NCI-H526 treated with DMSO at 0.1 percent for 48 hours (cell line): ENCODE data around the gene PHF19.
A peak's percentile ranks its signal among the peaks of the same experiment; 100 is the strongest.

ENCODE experiments used
- DNase-seq: peaks from one replicate; lab custom pipeline; 2025; lab: John Stamatoyannopoulos, UW

PHF19 gene

DNA sequence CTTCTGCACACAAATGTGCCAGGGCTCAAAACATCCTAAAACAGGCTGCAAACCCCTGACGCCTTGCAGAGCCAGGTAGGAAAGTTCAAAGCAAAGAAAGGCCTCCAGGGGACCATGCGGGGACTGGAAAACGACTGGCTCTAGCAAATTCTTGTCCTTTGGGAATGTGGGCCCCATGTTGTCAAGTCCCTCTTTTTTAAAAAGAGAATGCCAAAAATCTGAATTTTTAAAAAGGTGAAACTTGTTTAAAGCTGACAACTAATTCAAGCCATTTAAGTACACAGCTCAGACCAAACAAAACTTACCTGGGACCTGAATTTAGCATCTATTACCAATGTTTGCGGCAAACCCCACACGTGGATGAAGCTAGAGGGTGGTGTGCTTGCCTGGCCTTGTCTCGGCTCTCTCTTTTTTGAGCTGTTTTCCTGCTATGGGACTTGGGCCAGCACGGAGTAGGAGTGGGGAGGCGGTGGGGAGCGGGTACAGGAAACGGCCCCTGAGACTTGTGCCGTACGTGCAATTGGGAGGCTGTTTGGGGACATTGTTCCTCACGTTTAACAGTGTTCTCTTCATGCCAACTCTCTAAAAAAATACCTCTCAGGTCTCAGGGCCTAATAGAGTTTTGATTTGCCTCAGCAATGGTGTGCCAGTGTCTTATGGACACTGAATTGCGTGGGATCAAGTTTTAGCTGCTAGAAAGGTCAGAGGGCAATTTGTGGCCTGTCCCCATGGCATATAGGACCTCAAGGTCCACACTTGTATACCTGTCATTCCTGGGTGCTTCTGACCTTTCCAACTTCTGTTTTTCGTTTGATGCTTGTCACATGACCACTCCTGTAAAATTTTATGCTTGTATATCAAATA is 15.1 kb upstream of the PHF19 start:
- DNase-seq: no peak

DNA sequence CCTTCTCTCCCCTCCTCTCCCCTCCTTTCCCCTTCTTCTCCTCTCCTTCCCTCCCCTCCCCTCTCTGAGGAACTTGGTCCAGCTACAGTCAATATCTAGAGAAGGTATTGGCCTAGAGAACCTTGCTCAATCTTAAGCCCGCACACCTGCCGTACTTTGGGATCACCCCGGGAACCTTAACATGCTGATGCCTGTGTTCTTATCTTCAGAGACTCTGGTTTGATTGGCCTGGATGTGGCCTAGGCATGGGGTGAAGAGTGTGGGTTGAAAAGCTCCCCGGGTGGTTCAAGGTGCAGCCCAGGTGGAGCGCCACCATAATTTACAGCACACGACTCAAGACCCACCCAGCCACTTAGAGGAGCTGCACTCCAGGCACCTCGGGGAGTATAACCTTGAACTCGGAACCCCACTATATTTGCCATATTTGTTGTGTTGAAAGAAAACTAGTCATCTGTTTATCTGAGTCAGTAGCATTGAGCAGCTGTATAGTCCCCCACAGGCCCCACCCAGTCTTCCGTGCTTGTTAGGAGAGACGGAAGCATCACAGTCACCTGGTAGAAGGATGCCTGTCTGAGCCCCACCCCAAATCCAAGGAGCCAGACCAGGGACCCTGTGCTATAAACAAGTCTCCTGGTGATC is 14.4 kb upstream of the PHF19 start:
- DNase-seq: no peak

DNA sequence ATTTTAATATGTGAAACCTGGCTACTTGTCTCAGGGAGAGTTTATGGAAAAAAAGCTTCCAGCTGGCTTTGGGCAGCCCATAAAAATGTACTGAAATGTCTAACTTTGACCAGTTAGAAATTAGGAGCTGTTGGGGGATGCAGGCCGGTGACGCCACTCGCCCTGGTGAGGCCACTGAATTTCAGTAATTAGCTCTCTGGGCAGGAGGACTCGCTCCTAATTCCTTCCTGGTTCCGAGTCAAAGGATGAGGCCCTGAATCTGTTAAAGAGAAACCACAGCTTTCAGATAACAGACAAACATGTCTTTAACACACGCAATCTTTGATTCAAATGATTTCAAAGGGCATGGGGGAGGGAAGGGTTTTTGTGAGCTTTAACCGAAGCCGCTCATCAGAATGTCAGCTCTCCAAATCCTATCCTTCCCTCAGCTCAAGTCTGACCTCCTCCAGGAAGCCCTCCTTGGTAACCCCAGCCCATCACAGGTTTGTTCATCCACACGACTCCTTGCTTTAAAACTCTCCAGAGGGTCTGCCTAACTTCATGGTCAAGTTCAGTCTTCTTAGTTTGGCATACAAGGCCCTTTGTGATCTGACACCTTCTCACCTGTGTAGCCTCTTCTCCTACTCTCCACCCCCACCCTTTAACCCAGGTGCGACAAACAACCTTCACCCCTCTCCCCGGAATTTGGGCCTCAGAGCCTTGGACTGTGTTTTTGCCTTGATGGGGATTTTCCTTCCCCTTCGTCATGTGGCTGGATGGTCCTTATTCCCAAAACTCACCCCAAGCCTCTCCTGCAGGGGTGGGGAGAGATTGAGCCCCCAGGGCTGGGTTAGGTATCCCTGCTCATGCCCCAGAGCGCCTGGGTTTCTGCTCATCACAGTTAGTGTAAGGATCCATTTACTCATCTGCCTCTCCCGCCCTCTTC is 13.6 kb upstream of the PHF19 start:
- DNase-seq: no peak

DNA sequence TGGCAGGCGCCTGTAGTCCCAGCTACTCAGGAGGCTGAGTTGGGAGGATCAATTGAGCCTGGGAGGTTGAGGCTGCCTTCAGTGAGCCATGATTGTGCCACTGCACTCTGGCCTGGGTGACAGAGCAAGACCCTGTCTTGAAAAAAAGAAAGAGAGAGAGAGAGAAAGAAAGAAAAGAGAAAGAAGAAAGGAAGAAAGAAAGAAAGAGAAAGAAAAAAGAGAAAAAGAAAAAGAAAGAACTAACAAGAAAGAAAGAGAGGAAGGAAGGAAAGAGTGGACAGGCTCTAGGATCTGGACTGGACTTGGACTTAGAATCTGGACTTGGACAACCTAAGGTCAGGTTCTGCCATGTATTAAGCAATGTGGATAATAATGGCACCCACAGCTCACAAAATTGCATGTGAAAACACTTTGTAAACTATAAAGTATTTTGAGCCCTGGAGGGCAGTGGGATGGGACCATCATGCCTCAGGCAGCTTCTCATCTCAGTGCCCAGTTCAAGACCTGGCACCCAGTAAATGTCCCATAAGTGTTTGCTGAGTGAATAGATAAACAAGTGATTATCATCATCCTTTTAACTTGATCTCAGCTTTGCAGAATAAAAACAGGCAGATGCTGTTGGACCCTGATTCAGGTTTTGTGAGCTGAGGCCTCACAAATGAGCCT is 12.8 kb upstream of the PHF19 start:
- DNase-seq: no peak

DNA sequence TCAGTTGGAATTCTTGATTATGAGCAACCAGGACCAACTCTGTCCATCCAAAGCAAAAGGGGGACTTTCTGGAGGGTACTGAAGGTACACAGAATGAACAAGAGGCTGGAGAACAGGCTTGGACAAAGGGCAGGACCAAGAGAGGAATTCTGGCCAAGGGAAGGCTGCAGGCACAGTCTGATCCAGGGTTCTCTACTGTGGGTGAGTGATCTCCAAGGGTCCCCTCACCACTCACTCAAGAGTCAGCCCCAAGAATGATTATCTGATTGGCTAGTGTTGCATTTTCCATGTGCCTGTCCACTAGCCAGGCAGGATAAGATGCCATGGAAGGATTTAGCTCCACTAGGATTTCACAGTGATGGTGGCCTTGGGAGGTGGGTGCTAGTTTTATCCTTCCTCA is 11.6 kb upstream of the PHF19 start:
- no peak for DNase-seq

DNA sequence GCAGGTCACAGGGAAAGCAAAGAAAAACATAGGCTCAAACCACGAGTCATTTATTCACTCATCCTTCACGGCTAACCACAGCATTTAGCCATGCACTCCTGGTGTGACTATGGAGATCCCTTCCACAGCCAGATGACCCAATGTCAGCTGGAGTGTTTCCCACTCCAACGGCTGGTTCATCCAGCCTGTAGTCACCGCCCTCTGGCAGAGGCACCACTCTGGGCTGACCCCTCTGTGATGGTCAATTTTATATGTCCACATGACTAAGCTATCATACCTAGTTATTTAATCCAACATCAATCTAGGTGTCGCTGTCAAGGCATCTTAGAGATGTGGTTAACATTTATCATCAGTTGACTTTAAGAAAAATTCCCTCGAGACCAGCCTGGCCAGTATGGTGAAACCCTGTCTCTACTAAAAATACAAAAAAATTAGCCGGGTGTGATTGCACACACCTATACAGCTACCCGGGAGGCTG is 9.5 kb upstream of the PHF19 start:
- DNase-seq: no peak

DNA sequence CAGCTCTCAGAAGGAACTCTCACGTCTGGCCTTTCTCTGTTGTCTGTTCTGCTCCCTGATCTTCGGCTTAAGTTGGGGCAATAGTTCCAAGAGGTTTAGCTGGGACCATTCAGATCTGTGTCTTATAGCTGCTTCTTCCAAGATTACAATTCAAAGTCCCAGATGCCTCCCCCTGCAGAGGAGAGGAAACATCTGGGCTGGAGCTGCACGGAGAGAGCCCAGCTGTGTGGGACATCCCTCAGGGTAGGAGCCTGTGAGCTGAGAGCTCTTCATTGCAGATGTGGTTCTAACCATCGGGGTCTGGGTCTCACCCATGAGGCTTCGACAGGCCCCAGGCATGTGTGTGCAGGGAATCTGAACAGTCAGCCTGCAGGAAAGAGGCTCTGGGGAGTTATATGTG is 9.0 kb upstream of the PHF19 start:
- no peak for DNase-seq

DNA sequence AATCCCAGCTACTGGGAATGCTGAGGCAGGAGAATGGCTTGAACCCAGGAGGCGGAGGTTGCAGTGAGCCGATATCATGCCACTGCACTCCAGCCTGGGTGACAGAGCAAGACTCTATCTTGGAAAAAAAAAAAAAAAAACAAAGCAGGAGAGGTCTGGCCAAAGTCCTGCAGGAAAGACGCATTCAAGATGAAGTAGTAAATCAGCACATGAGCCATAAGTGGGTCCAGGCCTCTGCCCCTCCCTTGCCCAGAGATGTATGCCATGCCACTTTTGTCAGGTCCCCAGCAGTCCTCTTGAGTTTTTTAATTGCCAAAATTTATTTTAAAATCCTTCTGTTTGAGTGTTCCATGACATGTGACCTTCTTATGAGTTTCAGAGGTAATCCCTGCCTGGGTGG is 8.5 kb upstream of the PHF19 start:
- no peak for DNase-seq

DNA sequence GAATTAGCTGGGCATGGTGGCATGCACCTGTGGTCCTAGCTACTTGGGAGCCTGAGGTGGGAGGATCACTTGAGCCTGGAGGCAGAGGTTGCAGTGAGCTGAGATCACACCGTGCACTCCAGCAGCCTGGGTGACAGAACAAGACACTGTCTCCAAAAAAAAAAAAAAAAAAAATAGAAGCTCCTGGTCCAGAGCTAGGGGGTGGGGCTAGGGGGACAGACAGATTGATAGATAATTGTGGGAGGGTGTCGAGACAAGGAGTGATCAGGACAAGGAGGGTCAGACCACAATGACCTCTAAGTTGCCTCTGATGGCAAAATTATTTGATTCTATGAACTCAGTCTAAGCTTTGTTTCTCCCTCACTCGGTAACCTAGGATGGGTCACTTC is 6.6 kb upstream of the PHF19 start:
- no peak for DNase-seq

DNA sequence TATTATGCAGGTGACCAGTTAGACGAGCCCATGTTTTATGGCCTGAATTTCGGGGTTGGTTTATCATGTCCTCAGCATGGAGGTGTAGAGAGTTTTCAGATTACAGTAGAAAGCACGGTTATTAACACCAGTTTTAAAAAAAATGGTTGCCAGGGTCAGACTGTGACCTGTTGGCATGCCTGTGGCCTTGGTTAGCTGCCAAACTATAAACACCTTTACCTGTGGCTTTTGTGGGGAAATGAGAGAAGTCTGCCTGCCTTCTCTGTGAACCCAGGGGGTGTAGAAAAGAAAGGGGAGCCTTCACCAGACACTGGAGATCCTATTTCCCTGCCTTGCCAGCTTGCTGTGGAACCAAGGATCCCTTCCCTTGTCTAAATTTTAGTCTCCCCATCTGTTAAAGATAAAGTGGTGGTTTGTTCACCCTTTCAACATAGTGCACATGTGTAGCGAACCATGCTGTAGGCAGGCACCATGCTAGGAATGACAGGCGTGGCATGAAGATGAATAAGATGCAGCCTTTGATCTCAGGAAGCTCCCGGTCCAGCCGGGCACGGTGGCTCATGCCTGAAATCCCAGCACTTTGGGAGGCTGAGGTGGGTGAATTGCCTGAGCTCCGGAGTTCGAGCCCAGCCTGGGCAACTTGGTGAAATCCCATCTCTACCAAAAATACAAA is 6.1 kb upstream of the PHF19 start:
- DNase-seq: no peak

DNA sequence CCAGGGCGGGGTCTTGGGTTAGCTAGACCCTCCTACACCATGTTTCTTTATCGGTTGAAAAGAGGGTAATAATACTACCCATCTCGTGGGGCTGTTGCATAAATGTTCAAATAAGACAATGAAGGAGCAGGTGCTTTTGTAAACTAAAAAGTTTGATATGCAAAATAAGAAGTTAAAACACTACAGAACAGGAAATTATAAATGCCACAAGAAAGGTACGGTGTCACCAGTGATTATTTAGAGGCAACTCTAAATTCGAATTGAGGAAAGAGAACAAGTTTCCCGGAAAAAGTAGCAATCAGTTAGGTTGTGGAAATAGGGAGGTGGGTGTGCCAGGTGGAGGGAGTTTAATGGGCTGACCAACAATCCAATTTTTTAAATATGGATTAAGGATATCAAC is 2.5 kb upstream of the PHF19 start:
- no peak for DNase-seq

DNA sequence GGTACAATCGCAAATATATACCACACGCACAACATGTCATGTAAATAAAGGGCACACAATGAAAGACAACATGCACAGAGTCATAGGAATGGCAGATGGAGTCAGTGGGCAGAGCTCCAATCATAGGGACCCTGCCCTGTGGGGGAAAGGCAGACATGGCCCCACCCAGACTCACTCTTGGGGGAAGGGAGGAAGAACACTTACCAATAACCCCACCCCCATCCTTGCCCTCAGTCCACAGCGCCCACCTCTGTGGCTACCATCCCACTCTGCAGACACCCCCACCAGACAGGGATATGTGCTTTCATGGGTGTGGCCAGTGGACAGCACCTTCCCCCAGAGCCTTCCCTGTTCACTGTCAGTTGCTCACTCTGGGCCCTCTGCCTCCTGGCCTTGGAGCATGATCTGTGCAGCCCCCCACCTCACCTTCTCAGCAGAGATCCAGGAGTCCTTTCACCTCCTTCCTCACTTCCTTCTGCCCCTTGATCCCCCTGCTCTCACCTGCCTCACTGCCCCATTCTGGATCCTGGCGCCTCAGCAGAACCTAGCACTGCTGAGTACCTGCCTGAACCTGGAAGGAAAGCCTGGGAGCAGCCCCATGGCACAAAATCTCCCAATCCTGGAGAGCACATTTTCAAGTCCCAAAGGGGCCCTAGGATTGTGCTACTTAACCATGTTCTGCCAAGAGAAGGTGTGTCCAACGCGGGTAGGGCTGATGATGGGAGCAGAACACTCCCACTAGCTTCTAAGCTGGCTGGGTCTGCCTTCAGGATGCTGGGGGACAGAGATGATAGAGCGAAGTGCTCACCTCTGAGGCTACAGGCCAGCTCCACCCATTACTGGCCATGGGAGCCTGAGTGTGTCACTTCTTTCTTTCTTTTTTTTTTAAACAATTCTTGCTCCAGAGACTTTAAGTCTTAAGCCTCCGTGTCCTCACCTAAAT is 1.5 kb upstream of the PHF19 start:
- no peak for DNase-seq

DNA sequence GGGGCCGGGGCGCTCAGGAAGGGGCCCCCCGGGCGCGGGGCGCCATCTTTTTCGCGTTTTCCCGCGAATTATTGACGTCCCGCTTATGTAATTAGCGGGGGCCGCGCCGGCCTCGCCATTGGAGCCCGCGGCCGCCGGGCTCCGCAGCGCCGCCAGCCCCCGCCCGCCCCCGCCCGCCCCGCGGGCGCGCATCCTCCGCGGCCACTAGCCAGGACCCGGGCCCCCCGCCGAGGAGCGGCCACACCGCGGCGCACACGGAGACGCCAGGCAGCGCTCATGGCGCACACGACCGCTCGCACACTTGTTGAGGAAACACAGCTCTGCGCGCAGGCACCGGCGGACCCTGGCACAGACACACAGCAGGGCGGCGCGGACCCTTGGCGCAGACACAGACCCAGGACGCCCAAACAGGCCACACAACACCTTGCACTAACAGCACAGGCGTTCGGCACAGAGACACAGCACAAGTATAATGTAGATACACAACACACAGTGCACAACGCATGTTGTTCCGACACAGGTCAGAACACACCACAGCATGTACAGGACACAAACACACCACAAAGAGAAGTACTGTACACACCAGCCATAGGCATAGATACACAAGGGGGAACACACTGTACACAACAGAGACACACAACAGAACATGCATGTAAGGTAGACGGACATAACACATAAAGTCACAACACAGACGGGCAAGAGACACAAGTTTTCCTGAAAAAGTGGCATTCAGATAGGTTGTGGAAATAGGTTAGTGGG is 467 bp upstream of the PHF19 start:
- peak; percentile 60 for DNase-seq

DNA sequence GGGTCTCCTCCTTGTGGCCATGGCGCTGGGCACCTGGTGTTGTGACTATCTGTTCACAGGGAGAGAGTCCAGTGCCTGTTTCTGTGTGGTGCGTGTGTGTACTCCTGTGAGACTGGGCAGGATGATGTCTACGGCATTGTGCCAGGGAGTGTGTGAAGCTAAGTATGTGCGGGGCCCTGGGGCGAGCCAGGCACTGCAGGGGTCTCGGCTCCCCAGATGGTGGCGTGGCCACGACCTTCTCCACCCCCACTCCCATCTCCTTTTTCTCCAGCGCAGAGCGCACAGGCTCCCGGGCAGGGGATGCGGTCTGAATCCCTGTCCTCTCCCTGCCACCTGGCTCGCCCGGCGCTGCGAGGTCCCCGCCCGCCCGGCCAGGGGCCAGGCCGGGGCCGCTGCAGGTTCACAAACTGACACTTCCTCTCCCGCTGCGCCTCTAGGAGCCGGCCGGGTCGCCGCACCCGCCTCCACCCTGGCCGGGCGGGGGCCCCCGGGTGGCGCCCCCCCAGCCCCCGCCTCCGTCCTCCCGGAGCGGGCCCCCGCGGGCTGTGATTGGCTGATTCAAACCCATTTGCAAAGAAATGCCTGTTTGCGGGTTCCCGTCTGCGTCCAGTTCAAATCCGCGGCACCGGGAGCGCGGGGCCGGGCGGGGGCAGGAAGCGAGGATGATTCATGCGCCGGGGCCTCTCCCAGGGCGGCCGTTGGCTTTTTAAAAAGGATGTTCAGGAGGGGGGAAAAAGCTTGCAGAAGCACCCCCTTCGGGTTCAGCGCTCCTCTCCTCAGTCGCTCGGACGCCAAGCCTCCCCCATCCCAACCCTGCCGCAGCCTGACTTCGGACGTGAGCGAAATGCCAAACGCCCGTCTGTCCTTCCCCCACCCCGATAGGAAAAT is 790 bp downstream of the PHF19 start:
- DNase-seq: peak; percentile 34

DNA sequence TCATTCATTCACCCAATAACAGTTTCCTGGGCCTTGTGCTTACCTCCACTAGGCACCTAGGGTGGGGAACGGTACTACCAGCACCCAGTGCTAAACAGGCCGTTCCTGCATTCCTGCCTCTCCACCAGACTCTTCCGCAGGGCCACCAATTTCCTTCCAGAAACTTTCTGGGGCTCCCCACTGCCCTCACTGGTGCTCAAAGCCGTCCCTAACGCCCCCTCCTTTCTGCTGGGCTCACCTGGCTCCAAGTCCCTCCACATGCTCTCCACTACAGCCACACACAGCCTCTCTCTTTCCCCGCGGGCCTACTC is 1.4 kb downstream of the PHF19 start:
- no peak for DNase-seq

DNA sequence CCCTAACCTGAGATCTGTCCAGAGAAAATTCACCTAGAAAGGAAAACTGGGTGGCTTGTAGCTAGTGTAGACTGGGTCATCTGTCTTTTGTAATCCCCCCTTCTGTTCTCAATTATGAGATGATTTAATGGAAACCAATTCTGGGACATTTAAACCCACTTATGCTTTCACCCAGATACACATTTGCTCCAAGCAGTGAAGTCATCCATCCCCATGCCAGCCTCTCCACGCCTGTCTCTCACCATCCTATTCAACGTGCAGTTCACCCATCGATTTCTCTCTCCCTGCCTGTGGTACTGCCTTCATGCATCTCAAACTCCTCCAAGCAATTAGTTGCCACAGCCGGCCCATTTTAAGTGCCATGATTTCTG is 1.8 kb downstream of the PHF19 start:
- DNase-seq: no peak

DNA sequence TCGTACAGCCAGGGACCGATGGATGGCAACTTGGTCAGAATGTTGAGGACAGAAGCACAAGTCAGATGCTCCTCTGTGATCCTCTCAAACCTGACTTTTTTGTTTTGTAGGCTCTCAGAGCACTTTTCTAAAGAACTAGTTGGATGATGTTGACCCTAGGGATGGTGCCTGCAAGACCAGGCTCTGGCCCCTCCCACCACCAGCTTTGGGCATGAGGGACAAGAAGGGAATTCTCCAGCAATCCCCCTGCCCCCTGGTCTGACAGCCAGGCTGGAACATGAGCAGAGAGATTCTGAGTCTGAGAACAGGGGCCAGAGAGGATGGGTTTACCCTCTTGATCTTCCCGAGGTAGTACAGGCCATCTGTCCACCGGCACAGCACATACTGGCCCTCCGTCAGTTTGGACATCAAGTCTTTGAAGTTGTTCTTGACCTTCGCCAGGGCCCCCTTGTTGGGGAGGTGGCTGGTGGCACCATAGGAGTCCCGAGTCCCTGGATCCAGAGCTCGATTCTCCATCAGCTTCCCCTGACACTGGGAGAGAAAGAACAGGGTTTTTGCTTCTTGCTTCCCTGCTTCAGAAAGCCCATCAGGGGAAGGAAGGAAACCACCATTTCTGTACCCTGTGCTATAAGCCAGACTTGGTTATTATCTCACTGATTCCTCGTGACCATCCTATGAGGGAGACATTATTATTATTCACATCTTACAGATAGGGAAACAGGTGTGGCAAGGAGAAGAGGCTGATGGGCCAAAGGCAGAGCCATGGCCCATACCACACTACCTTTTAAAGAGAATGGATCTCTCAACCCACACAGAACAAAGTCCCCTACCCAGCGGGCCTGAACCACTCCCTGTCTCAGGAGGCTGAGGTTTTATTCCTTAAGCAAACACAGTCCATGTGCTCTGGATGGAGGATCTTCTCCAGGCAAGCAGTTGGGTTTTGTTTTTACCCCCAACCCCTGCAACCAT is 2.5 kb downstream of the PHF19 start:
- DNase-seq: no peak

DNA sequence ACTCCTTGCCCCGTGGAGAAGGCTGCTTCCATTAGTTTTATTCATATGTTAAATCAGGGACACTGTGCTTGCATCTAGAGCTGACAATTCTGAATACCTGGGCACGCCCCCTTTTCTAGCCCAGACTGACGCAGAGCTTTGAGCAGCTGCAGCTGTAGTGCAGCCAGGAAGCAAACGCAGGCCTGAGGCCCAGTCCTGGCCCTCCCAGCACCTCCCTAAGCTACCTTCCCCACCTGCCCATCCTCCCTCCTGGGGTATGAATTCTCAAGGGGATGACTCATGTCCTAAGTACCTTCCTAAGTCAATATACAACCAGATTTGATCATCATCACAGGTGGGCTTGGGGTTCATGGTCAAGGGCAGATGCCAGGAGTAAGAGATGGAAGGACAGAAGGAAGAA is 3.5 kb downstream of the PHF19 start:
- DNase-seq: no peak
